Karpas-422 (cell line): ENCODE data around the gene AGRP. TPM values are rescaled to one million over a fixed set of nuclear protein-coding genes. Genes with fewer than 3 reads are reported as not detected.
"Not testable (repeated sequence)": the region's sequence is repeated elsewhere in the genome, so short reads cannot be mapped to it uniquely, and the experiment has no call there.

ENCODE experiments used
- DNase-seq: peaks from one replicate; pipeline ENCODE4 v3.0.0-alpha.2; 2015
- H2AFZ ChIP-seq: fragments of 200-600 bp; sonication (generic); 2 replicates; pipeline ENCODE4 v1.6.1; 2014; ENCODE audit warnings: antibody characterized with exemption, low read length, mixed read lengths
- H3K27ac ChIP-seq: fragments of 200-600 bp; sonication (generic); 2 replicates; pipeline ENCODE4 v1.5.1; 2014; ENCODE audit warnings: mild to moderate bottlenecking, low read length, moderate library complexity
- H3K27me3 ChIP-seq: fragments of 200-600 bp; sonication (generic); 2 replicates; pipeline ENCODE4 v1.6.1; 2014; ENCODE audit warnings: low read length, mixed read lengths
- H3K36me3 ChIP-seq: fragments of 200-600 bp; sonication (generic); 2 replicates; pipeline ENCODE4 v1.6.1; 2014; ENCODE audit warnings: low read length, mixed read lengths; ENCODE audit not compliant: insufficient read depth
- H3K4me1 ChIP-seq: fragments of 200-600 bp; sonication (generic); 2 replicates; pipeline ENCODE4 v1.6.1; 2014; ENCODE audit warnings: mild to moderate bottlenecking, low read length, mixed read lengths
- H3K4me2 ChIP-seq: fragments of 200-600 bp; sonication (generic); 2 replicates; pipeline ENCODE4 v1.6.1; 2014; ENCODE audit warnings: low read length, low read depth, mild to moderate bottlenecking; ENCODE audit not compliant: poor library complexity, severe bottlenecking
- H3K4me3 ChIP-seq: fragments of 200-600 bp; sonication (generic); 2 replicates; pipeline ENCODE4 v1.5.1; 2014; ENCODE audit warnings: mild to moderate bottlenecking, antibody characterized with exemption, low read length, mixed read lengths
- H3K79me2 ChIP-seq: fragments of 200-600 bp; sonication (generic); 2 replicates; pipeline ENCODE4 v1.6.1; 2014; ENCODE audit warnings: mild to moderate bottlenecking, low read length, mixed read lengths
- H3K9ac ChIP-seq: fragments of 200-600 bp; sonication (generic); 2 replicates; pipeline ENCODE4 v1.6.0; 2014; ENCODE audit warnings: low read length
- H3K9me2 ChIP-seq: fragments of 200-600 bp; sonication (generic), shearing (Covaris generic); replicated peaks from 2 replicates; pipeline ENCODE4 v1.6.0; 2014; ENCODE audit warnings: mild to moderate bottlenecking, low read length, moderate library complexity; ENCODE audit not compliant: insufficient read depth
- H3K9me3 ChIP-seq: fragments of 300-700, 200-600 bp; sonication (generic); 2 replicates; pipeline ENCODE4 v1.6.1; 2014; ENCODE audit warnings: low read length, mixed read lengths
- H4K20me1 ChIP-seq: fragments of 200-600 bp; sonication (generic); 2 replicates; pipeline ENCODE4 v1.6.1; 2014; ENCODE audit warnings: mild to moderate bottlenecking, antibody characterized with exemption, low read length, low read depth; ENCODE audit not compliant: insufficient read depth
- total RNA-seq: library from RNA; depleted of rRNA; stranded (reverse); fragments of >200 nt; shearing (Covaris generic); gene quantifications from 2 replicates; pipeline ENCODE4 v1.2.3, GENCODE V29; 2014; ENCODE audit warnings: low replicate concordance

Gene AGRP
- total RNA-seq, 1 experiment from 2014 or later: not detected

DNA sequence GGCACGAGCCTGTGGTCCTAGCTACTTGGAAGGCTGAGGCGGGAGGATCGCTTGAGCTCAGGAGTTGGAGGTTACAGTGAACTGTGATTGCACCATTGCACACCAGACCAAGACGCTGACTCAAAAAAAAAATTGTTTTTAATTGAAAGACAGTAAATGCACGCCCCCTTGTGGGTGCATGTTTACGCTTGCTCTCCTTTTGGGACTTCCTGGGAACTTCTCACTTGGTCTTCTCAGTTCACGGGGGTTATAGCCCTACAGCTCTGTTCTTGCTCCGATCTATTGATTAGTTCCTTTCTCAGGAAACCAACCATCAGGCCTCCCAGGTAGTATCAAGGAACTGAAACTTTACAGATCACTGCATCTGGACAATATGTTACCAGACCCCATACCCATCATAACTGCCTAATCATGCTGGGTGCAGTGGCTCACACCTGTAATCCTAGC, 31.1 kb upstream of the AGRP start:
- H3K4me3 ChIP-seq: no peak overlapping the region
- H4K20me1 ChIP-seq: no peaks in the 10 kb centered on the region
- peaks cover 58% of the 10 kb centered on the region for H3K4me1 ChIP-seq
- peak; percentile 94 for DNase-seq
- no peak overlapping the region for H2AFZ ChIP-seq
- no peaks in the 10 kb centered on the region for H3K9me3 ChIP-seq
- H3K36me3 ChIP-seq: no peaks in the 10 kb centered on the region
- H3K79me2 ChIP-seq: no peaks in the 10 kb centered on the region
- peak overlapping the region; percentile 32 for H3K4me2 ChIP-seq
- H3K27ac ChIP-seq: 0 out of 2 replicates have a peak overlapping the region, but pooled peaks have one; percentile 5
- no peaks in the 10 kb centered on the region for H3K9me2 ChIP-seq
- no peak overlapping the region for H3K9ac ChIP-seq
- H3K27me3 ChIP-seq: no peaks in the 10 kb centered on the region

DNA sequence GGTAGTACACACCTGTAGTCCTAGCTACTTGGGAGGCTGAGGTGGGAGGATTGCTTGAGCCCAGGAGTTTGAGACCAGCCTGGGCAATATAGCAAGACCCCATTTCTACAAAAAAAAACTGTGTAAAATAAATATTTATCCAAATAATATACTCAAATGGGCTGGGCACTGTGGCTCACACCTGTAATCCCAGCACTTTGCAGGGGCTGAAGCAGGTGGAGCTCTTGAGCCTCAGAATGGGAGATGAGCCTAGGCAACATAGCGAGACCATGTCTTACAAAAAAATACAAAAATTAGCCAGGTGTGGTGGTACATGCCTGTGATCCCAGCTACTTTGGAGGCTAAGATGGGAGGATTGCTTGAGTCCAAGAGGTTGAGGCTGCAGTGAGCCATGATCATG, 30.5 kb upstream of the AGRP start:
- DNase-seq: peak; percentile 48
- not testable (repeated sequence) for H3K27me3 ChIP-seq, H4K20me1 ChIP-seq, H3K79me2 ChIP-seq, H3K9me2 ChIP-seq, H3K36me3 ChIP-seq, H3K9me3 ChIP-seq, H3K9ac ChIP-seq, H2AFZ ChIP-seq, H3K4me3 ChIP-seq
- Histone ChIP-seq H3K4me1 (peaks cover 53% of the 10 kb centered on the region), H3K27ac (0 out of 2 replicates have a peak overlapping the region, but pooled peaks have one; percentile 5), H3K4me2 (peak overlapping the region; percentile 32)

DNA sequence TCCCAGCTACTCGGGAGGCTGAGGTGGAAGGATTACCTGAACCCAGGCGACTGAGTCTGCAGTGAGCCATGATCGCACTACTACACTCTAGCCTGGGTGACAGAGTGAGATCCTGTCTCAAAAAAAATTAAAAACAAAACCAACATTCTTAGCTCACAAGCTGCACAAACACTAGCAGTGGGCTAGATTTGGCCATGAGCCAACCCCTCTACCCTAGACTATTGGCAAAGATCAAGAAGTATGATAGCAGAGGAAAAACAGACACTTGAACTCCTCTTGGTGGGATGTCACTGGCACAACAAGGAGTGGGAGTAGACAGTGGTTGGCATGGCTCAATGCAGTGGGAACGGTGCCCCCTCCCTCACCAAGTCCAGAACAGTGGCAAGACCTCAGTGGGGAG, 25.7 kb upstream of the AGRP start:
- Histone ChIP-seq H3K4me3 (no peak overlapping the region), H4K20me1 (no peaks in the 10 kb centered on the region), H3K79me2 (no peaks in the 10 kb centered on the region), H3K36me3 (no peaks in the 10 kb centered on the region), H3K27ac (no peak overlapping the region), H3K9me2 (no peaks in the 10 kb centered on the region), H3K9me3 (no peaks in the 10 kb centered on the region), H3K27me3 (no peaks in the 10 kb centered on the region), H3K9ac (no peak overlapping the region), H3K4me2 (no peak overlapping the region), H3K4me1 (peaks cover 5% of the 10 kb centered on the region), H2AFZ (no peak overlapping the region)
- peak; percentile 30 for DNase-seq

DNA sequence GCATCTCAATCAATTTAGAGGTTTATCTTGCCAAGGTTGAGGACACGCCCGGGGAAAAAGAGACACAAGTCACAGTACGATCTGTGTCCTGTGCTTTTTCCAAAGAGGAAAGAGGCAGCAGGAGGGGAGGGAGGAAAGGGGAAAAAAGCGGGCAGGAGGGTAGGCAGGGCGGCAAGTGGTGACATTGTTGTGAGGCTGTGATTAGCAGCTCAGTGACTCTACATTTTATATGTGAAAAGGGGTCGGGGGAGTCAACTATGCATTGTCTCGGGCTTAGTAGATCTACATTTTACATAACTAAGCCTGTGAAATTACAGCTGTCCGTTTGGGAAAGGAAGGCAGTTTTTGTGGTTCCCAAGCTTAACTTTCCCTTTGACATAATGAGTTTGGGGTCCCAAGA, 23.1 kb upstream of the AGRP start:
- no peak overlapping the region for H3K9ac ChIP-seq
- H3K79me2 ChIP-seq: no peaks in the 10 kb centered on the region
- H3K4me2 ChIP-seq: no peak overlapping the region
- no peaks in the 10 kb centered on the region for H3K9me2 ChIP-seq
- no peaks in the 10 kb centered on the region for H3K9me3 ChIP-seq
- DNase-seq: peak; percentile 29
- no peak overlapping the region for H3K27ac ChIP-seq
- no peak overlapping the region for H3K4me3 ChIP-seq
- H3K36me3 ChIP-seq: no peaks in the 10 kb centered on the region
- no peaks in the 10 kb centered on the region for H4K20me1 ChIP-seq
- no peaks in the 10 kb centered on the region for H3K27me3 ChIP-seq
- no peak overlapping the region for H2AFZ ChIP-seq
- no peaks in the 10 kb centered on the region for H3K4me1 ChIP-seq

DNA sequence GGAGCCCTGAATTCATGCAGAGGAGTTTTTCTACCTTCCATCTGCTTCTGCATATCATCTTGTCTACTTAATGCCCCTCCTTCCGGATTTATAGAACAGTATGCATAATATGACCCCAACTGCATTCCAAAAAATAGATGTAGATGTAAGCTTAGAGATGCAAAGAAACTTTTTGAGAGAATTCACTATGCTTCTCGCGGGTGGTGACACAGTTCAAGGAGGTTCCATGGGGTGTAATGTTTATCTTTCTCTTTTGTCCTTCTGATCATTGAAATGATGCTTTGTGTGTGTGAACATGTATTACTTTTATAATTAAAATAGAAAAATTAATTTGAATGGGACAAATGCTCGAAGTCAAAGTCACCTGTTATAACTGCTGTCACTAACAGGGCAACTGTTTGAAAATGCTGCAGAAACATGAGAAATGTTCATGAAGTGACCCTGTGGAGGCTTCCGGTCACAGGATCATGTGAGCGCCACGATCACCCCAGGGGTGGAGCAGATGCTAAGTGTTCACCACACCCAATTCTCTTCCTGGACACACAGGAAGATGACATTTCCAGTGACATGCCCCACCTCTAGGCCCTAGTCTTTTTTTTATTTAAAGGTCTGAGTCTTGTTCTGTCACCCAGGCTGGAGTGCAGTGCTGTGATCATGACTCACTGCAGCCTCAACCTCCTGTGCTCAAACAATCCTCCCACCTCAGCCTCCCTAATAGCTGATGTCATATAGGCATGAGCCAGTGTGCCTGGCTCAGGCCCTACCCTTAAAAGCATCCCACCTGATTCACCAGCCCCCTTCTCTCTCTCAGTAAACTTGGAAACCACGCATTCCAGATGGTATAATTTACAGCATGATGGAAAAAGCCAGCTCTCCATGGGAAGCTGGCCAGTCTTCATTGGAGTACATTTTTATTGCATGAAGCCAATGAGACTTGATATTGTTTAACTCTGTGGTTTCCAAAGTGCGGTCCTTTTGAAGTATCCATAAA, 21.0 kb upstream of the AGRP start:
- Histone ChIP-seq H3K4me1 (no peaks in the 10 kb centered on the region), H3K9me2 (no peaks in the 10 kb centered on the region), H3K9me3 (no peaks in the 10 kb centered on the region), H3K36me3 (no peaks in the 10 kb centered on the region), H4K20me1 (no peaks in the 10 kb centered on the region), H3K4me2 (no peak overlapping the region), H3K4me3 (no peak overlapping the region), H3K79me2 (no peaks in the 10 kb centered on the region), H3K27me3 (no peaks in the 10 kb centered on the region), H3K9ac (no peak overlapping the region), H2AFZ (no peak overlapping the region), H3K27ac (no peak overlapping the region)
- peak; percentile 39 for DNase-seq

DNA sequence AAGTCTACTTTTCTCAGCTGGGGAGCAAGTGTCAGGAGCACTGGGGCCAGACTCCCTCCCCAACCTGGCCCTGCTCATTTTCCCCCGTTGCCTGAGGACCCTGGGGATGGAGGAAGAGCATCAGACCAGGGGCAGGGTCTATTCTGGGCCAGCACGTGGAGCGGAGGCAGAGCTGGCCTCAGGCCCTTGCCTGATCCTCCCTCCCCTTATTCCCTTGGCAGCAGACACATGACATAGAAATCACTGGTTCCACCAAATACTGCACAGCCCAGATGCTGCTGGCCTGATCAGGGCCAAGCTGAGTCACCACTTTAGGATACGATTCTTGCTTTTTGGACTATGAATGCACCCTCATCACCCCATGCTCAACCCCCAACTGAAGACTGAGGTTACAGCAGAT, 15.8 kb upstream of the AGRP start:
- H2AFZ ChIP-seq: no peak overlapping the region
- H3K9me3 ChIP-seq: no peaks in the 10 kb centered on the region
- no peaks in the 10 kb centered on the region for H4K20me1 ChIP-seq
- no peak overlapping the region for H3K9ac ChIP-seq
- no peaks in the 10 kb centered on the region for H3K9me2 ChIP-seq
- no peak overlapping the region for H3K27ac ChIP-seq
- no peak overlapping the region for H3K4me2 ChIP-seq
- H3K79me2 ChIP-seq: no peaks in the 10 kb centered on the region
- peaks cover 4% of the 10 kb centered on the region for H3K4me1 ChIP-seq
- H3K36me3 ChIP-seq: no peaks in the 10 kb centered on the region
- no peak for DNase-seq
- H3K4me3 ChIP-seq: no peak overlapping the region
- H3K27me3 ChIP-seq: no peaks in the 10 kb centered on the region

DNA sequence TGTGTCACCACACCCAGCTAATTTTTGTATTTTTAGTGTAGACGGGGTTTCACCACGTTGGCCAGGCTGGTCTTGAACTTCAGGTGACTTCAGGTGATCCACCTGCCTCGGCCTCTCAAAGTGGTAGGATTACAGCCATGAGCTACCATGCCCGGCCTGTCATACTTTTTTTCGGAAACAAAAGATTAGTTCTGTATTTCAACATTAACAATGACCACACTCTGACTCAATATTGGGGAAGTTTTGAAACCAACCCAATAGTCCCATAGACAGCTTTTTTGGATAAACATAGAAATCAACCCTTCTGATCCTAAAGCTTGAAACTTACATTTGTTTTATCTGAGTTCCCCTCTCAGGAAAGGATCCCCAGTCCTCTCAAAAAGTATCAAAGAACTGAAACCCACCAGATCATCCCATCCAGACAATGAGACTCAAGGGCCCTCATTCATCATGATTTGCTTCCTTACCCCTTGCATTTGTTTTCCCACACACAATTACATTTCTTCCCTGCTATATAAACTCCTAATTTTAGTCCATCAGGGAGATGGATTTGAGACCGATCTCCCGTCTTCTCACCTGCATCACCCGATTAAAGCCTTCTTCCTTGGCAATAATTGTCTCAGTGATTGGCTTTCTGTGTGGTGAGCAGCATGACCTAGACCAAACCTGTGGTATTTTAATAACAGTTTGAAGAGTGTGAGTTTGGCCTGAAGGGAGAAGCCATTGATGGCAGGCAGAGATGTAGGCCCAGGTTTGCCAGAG, 7.2 kb upstream of the AGRP start:
- Histone ChIP-seq H3K9me2 (no peaks in the 10 kb centered on the region), H3K36me3 (no peaks in the 10 kb centered on the region), H3K9ac (no peak overlapping the region), H3K4me2 (no peak overlapping the region), H3K27me3 (no peaks in the 10 kb centered on the region), H4K20me1 (no peaks in the 10 kb centered on the region), H3K4me3 (no peak overlapping the region), H2AFZ (no peak overlapping the region), H3K4me1 (peaks cover 52% of the 10 kb centered on the region), H3K27ac (peak overlapping the region; percentile 91), H3K9me3 (no peaks in the 10 kb centered on the region), H3K79me2 (no peaks in the 10 kb centered on the region)
- DNase-seq: no peak
